LoVo (cell line): ENCODE results near the gene SIN3B.

Experiments used
- DNase-seq: peaks from one replicate; pipeline ENCODE4 v3.0.0-alpha.2; 2016; ENCODE audit warnings: low spot score

SIN3B gene

GRCh38 chr19:16824658-16825311 lies 4.4 kb upstream of the SIN3B start:
- no peak for DNase-seq

DNA sequence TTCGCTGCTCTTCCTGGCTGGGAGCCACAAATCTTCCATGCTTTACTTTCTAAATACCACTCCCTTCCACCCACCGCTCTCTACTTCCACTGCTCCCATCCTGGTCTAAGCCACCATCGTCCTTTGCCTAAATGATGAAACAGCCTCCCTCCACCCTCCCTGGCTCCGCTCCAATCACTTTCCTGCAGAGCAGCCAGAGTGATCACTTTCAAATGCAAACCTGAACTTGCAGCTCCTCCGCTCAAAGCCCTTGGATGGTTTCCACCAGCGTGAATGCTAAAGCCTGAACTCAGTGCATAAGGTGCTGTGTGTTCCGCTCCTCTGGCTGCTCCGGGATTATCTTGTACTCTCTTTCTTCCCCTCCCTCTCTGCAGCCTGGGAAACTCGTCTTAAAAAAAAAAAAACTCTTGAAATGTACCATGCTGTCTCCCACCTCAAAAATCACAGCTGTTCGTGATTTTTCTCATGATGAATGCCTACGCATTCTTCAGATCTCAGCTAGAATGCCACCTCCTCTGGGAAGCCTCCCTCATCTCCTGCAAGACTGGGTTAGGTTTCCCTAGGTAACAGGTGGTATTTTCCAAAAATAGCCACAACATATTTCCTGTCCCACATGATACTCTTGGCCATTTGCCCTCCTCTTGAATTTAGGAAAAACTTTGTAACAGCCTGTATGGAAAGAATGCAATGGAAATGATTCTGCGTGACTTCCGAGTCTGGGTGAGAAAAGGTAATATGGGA lies 3.7 kb upstream of the SIN3B start:
- peak; percentile 8 for DNase-seq

- no peak for DNase-seq
These were observed 658 bp downstream of the SIN3B start for GRCh38 chr19:16829822-16830289.

DNA sequence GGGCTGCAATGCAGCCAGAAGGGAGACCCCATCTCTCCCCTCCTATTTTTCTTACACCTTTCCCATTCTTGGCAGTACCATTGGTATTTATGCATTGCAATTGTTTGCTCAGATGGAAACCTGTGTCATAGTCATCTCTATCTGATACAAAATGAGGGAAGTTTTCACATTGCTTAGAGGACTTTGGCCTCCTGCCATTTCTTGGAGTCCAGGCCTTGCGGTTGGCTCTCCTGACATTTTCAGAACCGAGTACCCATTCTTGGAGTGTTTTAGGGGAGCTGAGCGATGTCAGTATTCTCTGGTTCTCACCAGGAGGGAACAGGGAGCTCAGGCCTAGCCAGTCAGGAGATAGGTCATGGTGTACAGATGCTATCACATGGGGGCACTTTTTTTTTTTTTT lies 1.5 kb downstream of the SIN3B start:
- no peak for DNase-seq

DNA sequence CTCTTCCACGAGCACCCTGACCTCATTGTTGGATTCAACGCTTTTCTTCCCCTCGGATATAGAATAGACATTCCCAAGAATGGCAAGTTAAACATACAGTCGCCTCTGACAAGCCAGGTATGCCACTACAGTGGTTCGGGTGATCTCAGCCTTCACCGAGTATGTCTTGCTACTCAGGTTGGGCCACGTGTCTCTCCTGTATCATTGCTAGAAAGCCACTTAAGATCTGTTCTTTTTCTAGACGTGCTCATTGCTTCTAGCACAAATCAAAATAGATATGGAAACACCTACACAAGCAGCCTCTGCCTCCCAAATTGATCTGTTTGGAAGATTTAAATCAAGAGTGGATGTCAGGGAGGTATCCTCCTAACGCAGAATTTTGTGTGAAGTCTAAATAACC lies 2.3 kb downstream of the SIN3B start:
- no peak for DNase-seq

GRCh38 chr19:16834747-16835146 lies 5.5 kb downstream of the SIN3B start:
- DNase-seq: no peak

GRCh38 chr19:16836115-16837034 lies 7.2 kb downstream of the SIN3B start:
- no peak for DNase-seq

- DNase-seq: no peak
These were observed 7.8 kb downstream of the SIN3B start for GRCh38 chr19:16837035-16837362.

DNA sequence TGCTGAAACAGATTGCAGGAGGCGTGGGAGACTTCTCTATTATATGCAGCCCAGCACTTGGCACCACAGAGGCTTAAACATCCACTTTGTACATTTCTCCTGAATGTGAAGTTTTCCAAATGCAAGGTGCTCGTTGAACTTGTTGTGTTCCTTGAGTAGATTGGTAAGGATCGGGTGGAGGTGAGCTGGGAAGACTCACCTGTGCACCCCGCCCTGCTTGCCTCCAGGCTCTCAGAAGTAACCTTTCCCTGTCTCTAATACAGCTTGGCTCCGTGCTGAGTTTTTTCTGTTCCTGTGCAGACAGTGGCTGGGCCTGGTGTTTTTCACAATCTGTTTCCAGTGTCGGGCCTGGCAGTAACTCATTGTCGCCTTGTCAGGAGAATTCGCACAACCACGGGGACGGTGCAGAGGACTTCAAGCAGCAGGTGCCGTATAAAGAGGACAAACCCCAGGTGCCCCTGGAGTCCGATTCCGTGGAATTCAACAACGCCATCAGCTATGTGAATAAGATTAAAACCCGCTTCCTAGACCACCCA lies 12.3 kb downstream of the SIN3B start:
- DNase-seq: no peak

- DNase-seq: no peak
These were observed 17.7 kb downstream of the SIN3B start for GRCh38 chr19:16846901-16847300.

DNA sequence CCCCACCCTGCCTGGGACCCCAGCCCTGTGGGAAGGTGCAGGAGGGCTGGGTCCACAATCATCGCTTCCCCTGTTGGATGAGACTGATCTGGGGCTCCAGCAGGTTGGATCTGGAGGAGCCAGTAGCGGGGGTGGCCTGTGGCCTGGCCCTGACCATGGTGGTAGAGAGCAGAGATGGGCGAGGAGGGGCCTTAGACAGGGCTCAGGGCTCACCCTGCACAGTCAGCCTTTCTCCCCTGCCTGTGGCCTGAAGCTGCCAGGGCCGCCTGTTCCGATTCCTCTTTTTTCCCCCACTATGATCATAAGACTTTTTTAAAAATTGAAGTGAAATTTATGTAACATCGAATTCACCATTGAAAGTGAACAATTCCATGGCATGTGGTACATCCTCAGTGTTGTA lies 18.2 kb downstream of the SIN3B start:
- DNase-seq: no peak

DNA sequence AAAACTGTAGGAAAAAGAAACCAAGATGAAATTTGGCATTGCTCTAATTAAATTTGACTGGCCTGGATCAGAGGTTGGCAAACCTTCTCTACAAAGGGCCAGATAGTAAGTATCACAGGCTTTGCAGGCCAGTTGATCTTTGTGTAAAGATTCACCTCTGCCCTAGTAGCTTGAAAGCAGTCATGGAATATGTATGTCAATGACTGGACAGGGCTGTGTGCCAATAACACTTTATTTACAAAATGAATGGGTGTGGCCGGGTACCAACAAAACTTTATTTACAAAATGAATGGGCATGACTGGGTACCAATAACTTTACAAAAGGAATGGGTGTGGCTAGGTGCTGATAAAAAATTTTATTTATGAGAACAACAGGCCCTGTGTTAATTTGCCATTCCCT lies 20.0 kb downstream of the SIN3B start:
- DNase-seq: peak; percentile 43

DNA sequence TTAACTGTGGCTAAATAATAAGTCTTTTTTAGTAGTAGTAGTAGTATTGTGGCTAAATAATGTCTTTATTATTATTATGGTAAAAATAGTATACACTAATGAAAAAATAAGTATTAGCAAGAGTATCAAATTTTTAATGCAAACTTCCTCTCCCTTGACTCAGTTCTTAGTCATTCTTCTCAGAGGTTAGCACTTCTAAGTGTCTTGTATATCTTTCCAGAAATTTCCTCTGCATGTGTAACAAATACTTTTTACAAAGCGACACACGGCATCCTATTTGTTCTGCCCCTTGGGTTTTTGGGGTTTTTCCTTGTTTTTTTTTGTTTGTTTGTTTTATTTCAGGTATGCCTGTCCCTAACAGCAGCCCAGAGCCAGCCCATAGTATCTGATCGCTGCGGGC lies 20.9 kb downstream of the SIN3B start:
- no peak for DNase-seq

DNA sequence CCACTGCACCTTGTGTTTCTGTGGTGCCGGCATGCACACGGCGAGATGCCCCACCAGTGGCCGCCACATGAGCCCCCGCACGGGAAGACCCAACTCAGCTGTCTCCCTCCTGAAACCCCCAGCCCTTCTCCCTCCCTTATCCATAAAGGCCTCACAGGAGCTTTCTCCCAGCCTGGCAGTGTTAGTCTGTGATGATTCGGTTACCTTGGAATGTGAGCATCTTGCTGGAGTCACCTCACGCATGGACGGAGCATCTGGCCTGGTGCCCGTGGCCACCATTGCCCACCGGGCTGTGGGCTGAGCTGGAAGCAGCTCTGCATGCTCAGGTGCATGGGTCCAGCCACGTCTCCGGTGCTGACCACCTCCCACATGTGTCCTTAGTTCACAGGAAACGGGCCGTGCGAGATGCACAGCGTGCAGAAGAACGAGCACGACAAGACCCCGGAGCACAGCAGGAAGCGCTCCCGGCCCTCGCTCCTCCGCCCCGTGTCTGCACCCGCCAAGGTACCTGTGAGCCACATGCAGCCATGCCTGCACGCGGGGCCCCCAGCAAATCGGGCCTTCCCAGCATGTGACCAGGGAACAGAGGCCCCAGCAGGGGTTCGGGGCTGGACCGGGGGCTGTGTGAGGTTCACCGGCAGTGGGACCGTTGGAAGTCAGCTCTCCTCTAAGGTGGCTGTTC lies 22.0 kb downstream of the SIN3B start:
- DNase-seq: no peak

DNA sequence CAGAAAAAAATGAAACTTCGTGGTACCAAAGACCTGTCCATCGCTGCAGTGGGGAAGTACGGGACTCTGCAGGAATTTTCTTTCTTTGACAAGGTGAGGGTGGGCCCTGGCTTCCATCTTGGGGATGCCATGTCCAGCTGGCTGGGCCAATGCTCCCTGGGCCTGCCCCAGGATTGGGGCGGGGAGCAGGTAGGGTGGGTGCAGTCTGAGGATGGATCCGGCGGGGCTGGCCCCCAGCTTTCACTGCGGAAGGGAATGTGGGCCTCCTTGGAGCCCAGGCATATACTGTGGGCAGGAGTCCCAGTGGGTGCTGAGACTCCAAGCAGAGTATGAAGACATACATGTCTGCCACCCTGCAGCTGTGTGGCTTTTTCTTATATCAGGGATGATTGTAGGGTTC lies 23.9 kb downstream of the SIN3B start:
- DNase-seq: no peak

DNA sequence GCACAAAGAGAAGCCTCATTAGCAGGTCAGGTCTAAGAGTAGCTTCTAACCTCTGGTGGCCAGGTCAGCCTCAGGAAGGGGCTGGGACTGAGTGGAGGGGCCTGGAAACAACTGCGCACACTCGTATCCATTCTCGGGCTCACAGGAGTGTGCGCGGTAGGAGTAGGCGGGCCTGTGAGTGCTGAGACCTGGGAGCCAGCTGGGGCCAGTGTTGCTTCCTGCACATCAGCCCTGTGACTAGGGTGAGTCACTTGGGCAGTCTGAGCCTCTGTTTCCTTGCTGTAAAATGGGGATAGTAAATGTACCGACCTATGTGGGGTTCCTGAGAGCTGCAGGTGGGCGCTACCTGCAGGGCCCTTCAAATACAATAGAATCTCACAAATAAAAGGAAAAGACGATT lies 26.9 kb downstream of the SIN3B start:
- DNase-seq: no peak

GRCh38 chr19:16859626-16860025 lies 30.4 kb downstream of the SIN3B start:
- no peak for DNase-seq

GRCh38 chr19:16860118-16860517 lies 30.9 kb downstream of the SIN3B start:
- DNase-seq: no peak

GRCh38 chr19:16861011-16861410 lies 31.8 kb downstream of the SIN3B start:
- DNase-seq: no peak

DNA sequence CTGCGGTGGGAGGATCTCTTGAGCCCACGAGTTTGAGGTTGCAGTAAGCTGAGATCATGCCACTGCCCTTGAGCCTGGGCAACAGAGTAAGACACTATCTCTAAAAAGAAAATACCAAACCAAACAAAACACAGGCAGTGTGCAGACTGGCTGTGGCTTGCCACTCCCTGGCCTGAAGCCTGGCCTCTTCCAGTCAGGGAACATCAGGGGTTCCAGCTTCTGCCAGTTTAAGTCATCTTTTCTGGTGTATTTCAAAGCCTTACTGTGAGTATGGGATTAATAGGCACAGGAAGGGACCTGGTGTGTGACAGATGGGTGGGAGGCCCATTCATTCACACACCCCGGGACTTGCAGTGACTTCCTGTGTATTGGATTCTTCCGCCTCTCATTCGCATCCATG lies 32.6 kb downstream of the SIN3B start:
- no peak for DNase-seq

GRCh38 chr19:16862826-16863415 lies 33.7 kb downstream of the SIN3B start:
- no peak for DNase-seq

- DNase-seq: no peak
These were observed 38.0 kb downstream of the SIN3B start for GRCh38 chr19:16867211-16867610.
